BLaER1 treated with 17β-estradiol and CSF1 and Interleukin-3, amounts not matched to agents 10 nM and 100 nM (cell line): Measurements from ENCODE around the gene S100B.
A peak's percentile ranks its signal among the peaks of the same experiment; 100 is the strongest.

Experiments used
- H3K27ac ChIP-seq, 11 experiments: shearing (Covaris generic); formaldehyde crosslinking; 2 replicates each; pipeline ENCODE4 v1.8.1; 2022
- H3K27me3 ChIP-seq, 11 experiments: shearing (Covaris generic); formaldehyde crosslinking; 2 replicates each; pipeline ENCODE4 v1.8.1; 2022
- H3K36me3 ChIP-seq, 11 experiments: shearing (Covaris generic); formaldehyde crosslinking; 2 replicates each; pipeline ENCODE4 v1.8.1; 2022
- H3K4me1 ChIP-seq, 10 experiments: shearing (Covaris generic); formaldehyde crosslinking; 2 replicates each; pipeline ENCODE4 v1.8.1; 2022
- H3K4me2 ChIP-seq, 11 experiments: shearing (Covaris generic); formaldehyde crosslinking; 2 replicates each; pipeline ENCODE4 v1.8.1; 2022
- H3K4me3 ChIP-seq, 10 experiments: shearing (Covaris generic); formaldehyde crosslinking; 2 replicates each; pipeline ENCODE4 v1.8.1; 2022
- H3K9ac ChIP-seq, 11 experiments: shearing (Covaris generic); formaldehyde crosslinking; 2 replicates each; pipeline ENCODE4 v1.8.1; 2022
- H3K9me3 ChIP-seq, 11 experiments: shearing (Covaris generic); formaldehyde crosslinking; replicated peaks in 1 of 11; 2 replicates each; pipeline ENCODE4 v1.8.1; 2022
- H4K20me1 ChIP-seq, 11 experiments: shearing (Covaris generic); formaldehyde crosslinking; 2 replicates each; pipeline ENCODE4 v1.8.1; 2022
- Cebpa-rat ChIP-seq, 11 experiments: shearing (Covaris generic); IDR thresholded peaks; 2 replicates each; pipeline ENCODE4 v1.8.1; 2022

The S100B gene

GRCh38 chr21:46557469-46557868 is 47.4 kb downstream of the S100B start:
- H3K36me3 ChIP-seq = peaks cover 53 to 96% (median 72%) of the 10 kb centered on the region in 11 experiments
- H3K4me3 ChIP-seq = no peak overlapping the region
- H3K4me2 ChIP-seq = no peak overlapping the region
- H3K9ac ChIP-seq = no peak overlapping the region
- peaks cover 23 to 35% (median 29%) of the 10 kb centered on the region in 10 experiments for H3K4me1 ChIP-seq
- no peaks in the 10 kb centered on the region for H3K27me3 ChIP-seq
- no peak overlapping the region for H3K27ac ChIP-seq
- H3K9me3 ChIP-seq = no peaks in the 10 kb centered on the region
- no peaks in the 10 kb centered on the region; a peak in 3 of 22 replicates for H4K20me1 ChIP-seq
- no peak for TF ChIP-seq Cebpa-rat (IDR thresholded peaks at IDR 0.05)

GRCh38 chr21:46556802-46557201 is 48.1 kb downstream of the S100B start:
- Histone ChIP-seq H3K9ac (no peak overlapping the region), H3K36me3 (peaks cover 52 to 95% (median 71%) of the 10 kb centered on the region in 11 experiments)

GRCh38 chr21:46555678-46556077 is 49.2 kb downstream of the S100B start:
- Histone ChIP-seq H3K27ac (no peak overlapping the region), H3K4me2 (no peak overlapping the region), H3K9ac (no peak overlapping the region), H3K4me1 (peaks cover 22 to 37% (median 28%) of the 10 kb centered on the region in 10 experiments), H3K36me3 (peaks cover 54 to 95% (median 71%) of the 10 kb centered on the region in 11 experiments), H3K4me3 (no peak overlapping the region), H3K9me3 (no peaks in the 10 kb centered on the region), H4K20me1 (peaks cover 0 to 4% (median 0%) of the 10 kb centered on the region in 11 experiments; a peak in 4 of 22 replicates), H3K27me3 (no peaks in the 10 kb centered on the region)
- TF ChIP-seq Cebpa-rat (IDR thresholded peaks at IDR 0.05) = no peak

More at GRCh38 chr21:46556802-46557201, 48.1 kb downstream of the S100B start:
- Histone ChIP-seq H3K27ac (no peak overlapping the region), H3K4me2 (no peak overlapping the region), H4K20me1 (peaks cover 0 to 1% (median 0%) of the 10 kb centered on the region in 11 experiments; a peak in 4 of 22 replicates), H3K4me1 (peaks cover 28 to 35% (median 32%) of the 10 kb centered on the region in 10 experiments), H3K9me3 (no peaks in the 10 kb centered on the region), H3K27me3 (no peaks in the 10 kb centered on the region), H3K4me3 (no peak overlapping the region)
- TF ChIP-seq Cebpa-rat (IDR thresholded peaks at IDR 0.05) = no peak

GRCh38 chr21:46555225-46555617 is 49.7 kb downstream of the S100B start:
- Histone ChIP-seq H3K27ac (no peak overlapping the region), H3K9me3 (no peaks in the 10 kb centered on the region), H3K9ac (no peak overlapping the region), H3K36me3 (peaks cover 57 to 95% (median 72%) of the 10 kb centered on the region in 11 experiments), H3K4me2 (no peak overlapping the region), H3K4me3 (no peak overlapping the region), H3K4me1 (peaks cover 17 to 37% (median 23%) of the 10 kb centered on the region in 10 experiments), H4K20me1 (peaks cover 0 to 4% (median 0%) of the 10 kb centered on the region in 11 experiments; a peak in 4 of 22 replicates), H3K27me3 (no peaks in the 10 kb centered on the region)
- no peak for TF ChIP-seq Cebpa-rat (IDR thresholded peaks at IDR 0.05)

GRCh38 chr21:46554431-46555224 is 50.3 kb downstream of the S100B start:
- H3K9ac ChIP-seq = no peak overlapping the region
- no peak overlapping the region for H3K4me3 ChIP-seq
- no peaks in the 10 kb centered on the region for H3K9me3 ChIP-seq
- TF ChIP-seq Cebpa-rat (IDR thresholded peaks at IDR 0.05) = no peak
- H3K27ac ChIP-seq = no peak overlapping the region
- no peaks in the 10 kb centered on the region for H3K27me3 ChIP-seq
- H3K36me3 ChIP-seq = peaks cover 62 to 95% (median 78%) of the 10 kb centered on the region in 11 experiments
- H4K20me1 ChIP-seq = peaks cover 0 to 4% (median 0%) of the 10 kb centered on the region in 11 experiments; a peak in 4 of 22 replicates
- H3K4me2 ChIP-seq = no peak overlapping the region
- H3K4me1 ChIP-seq = peaks cover 11 to 37% (median 17%) of the 10 kb centered on the region in 10 experiments

GRCh38 chr21:46553993-46554392 is 50.9 kb downstream of the S100B start:
- H3K27ac ChIP-seq = no peak overlapping the region
- H3K9me3 ChIP-seq = no peaks in the 10 kb centered on the region
- no peak overlapping the region for H3K4me2 ChIP-seq
- H3K27me3 ChIP-seq = no peaks in the 10 kb centered on the region
- no peak for TF ChIP-seq Cebpa-rat (IDR thresholded peaks at IDR 0.05)
- peaks cover 66 to 96% (median 84%) of the 10 kb centered on the region in 11 experiments for H3K36me3 ChIP-seq
- H3K9ac ChIP-seq = no peak overlapping the region
- H3K4me1 ChIP-seq = peaks cover 5 to 31% (median 11%) of the 10 kb centered on the region in 10 experiments
- no peak overlapping the region for H3K4me3 ChIP-seq
- H4K20me1 ChIP-seq = peaks cover 0 to 4% (median 0%) of the 10 kb centered on the region in 11 experiments; a peak in 4 of 22 replicates

GRCh38 chr21:46552865-46553379 is 52.0 kb downstream of the S100B start:
- Histone ChIP-seq H3K9me3 (peaks cover 0 to 8% (median 4%) of the 10 kb centered on the region in 11 experiments; a peak in 7 of 22 replicates), H3K4me1 (peaks cover 0 to 28% (median 7%) of the 10 kb centered on the region in 10 experiments; a peak in 12 of 20 replicates), H3K27ac (no peak overlapping the region), H3K27me3 (no peaks in the 10 kb centered on the region), H3K4me3 (no peak overlapping the region), H3K9ac (no peak overlapping the region), H3K36me3 (peaks cover 73 to 96% (median 88%) of the 10 kb centered on the region in 11 experiments), H4K20me1 (peaks cover 0 to 4% (median 0%) of the 10 kb centered on the region in 11 experiments; a peak in 4 of 22 replicates), H3K4me2 (peak overlapping the region in 1 of 11 experiments; percentile 56; a peak in 3 of 22 replicates)
- TF ChIP-seq Cebpa-rat (IDR thresholded peaks at IDR 0.05) = no peak

GRCh38 chr21:46552274-46552673 is 52.6 kb downstream of the S100B start:
- no peaks in the 10 kb centered on the region for H3K27me3 ChIP-seq
- H4K20me1 ChIP-seq = peaks cover 0 to 4% (median 0%) of the 10 kb centered on the region in 11 experiments; a peak in 4 of 22 replicates
- no peak overlapping the region for H3K4me3 ChIP-seq
- peak overlapping the region in 4 of 11 experiments; percentile 7 to 56 (median 21); a peak in 4 of 22 replicates for H3K4me2 ChIP-seq
- H3K27ac ChIP-seq = peak overlapping the region in 1 of 11 experiments; percentile 7; a peak in 1 of 22 replicates
- peak overlapping the region in 1 of 11 experiments; percentile 50; a peak in 2 of 22 replicates for H3K9ac ChIP-seq
- H3K36me3 ChIP-seq = peaks cover 73 to 96% (median 88%) of the 10 kb centered on the region in 11 experiments
- H3K4me1 ChIP-seq = peaks cover 0 to 28% (median 4%) of the 10 kb centered on the region in 10 experiments; a peak in 11 of 20 replicates
- H3K9me3 ChIP-seq = peaks cover 0 to 12% (median 4%) of the 10 kb centered on the region in 11 experiments; a peak in 7 of 22 replicates
- TF ChIP-seq Cebpa-rat (IDR thresholded peaks at IDR 0.05) = no peak
